Left lobe of liver (tissue), 2 donors: ENCODE measurements around the gene WNK4. TPM values are rescaled to one million over a fixed set of nuclear protein-coding genes. Genes with fewer than 3 reads are reported as not detected.
A peak's percentile ranks its signal among the peaks of the same experiment; 100 is the strongest.

Source experiments
- ATAC-seq: fragments of 200-7000 bp; cut with Tn5 transposase; one replicate; pipeline ENCODE4 v1.9.1; 2020; ENCODE audit warnings: mild to moderate bottlenecking, moderate library complexity
- DNase-seq: peaks from one replicate; pipeline ENCODE4 v3.0.0-alpha.2; 2020; ENCODE audit warnings: low spot score
- total RNA-seq: library from RNA; stranded (reverse); gene quantifications from one replicate; pipeline ENCODE4 v1.2.1, GENCODE V29; 2021
- donor health status: DM: no; HTN: no; CAD: no; lungs with moderate emphysema.
- donor health status: DM: no; HTN: yes; CAD: no.

WNK4 gene
- total RNA-seq, 1 donor from 2014 or later = 0.53 TPM

DNA sequence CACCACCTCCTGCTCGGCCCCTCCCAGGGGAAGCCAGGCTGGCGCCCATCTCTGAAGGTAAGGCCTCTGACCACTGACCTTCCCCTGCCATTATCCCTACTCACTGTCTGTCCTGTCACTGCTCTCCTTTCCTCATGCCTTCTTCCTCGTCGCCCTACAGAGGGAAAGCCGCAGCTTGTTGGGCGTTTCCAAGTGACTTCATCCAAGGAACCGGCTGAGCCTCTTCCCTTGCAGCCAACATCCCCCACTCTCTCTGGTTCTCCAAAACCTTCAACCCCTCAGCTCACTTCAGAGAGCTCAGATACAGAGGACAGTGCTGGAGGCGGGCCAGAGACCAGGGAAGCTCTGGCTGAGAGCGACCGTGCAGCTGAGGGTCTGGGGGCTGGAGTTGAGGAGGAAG is 15.1 kb downstream of the WNK4 start:
- DNase-seq (no peak), ATAC-seq (no peak)

DNA sequence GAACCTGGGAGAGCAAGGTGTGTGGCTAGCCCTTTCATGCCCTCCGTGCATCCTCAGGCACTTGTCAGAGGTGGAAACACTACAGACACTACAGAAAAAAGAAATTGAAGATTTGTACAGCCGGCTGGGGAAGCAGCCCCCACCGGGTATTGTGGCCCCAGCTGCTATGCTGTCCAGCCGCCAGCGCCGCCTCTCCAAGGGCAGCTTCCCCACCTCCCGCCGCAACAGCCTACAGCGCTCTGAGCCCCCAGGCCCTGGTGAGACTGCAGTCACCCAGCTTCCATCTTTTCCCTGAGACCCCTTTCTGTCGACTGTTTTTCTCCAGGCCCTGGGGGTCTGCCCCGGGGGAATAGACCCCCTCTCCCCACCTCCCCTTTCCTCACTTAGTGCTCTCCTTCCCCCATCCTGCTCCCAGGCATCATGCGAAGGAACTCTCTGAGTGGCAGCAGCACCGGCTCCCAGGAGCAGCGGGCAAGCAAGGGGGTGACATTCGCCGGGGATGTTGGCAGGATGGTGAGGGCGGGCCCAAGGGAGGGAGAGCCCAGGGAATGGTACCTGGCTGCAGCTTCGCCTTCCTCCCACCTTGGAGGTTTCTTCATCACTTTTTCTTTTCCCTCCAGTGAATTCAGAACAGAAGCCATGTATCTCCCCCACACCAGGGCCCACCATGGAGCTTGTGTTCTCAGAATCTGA is 15.8 kb downstream of the WNK4 start:
- DNase-seq = no peak
- ATAC-seq = no peak

DNA sequence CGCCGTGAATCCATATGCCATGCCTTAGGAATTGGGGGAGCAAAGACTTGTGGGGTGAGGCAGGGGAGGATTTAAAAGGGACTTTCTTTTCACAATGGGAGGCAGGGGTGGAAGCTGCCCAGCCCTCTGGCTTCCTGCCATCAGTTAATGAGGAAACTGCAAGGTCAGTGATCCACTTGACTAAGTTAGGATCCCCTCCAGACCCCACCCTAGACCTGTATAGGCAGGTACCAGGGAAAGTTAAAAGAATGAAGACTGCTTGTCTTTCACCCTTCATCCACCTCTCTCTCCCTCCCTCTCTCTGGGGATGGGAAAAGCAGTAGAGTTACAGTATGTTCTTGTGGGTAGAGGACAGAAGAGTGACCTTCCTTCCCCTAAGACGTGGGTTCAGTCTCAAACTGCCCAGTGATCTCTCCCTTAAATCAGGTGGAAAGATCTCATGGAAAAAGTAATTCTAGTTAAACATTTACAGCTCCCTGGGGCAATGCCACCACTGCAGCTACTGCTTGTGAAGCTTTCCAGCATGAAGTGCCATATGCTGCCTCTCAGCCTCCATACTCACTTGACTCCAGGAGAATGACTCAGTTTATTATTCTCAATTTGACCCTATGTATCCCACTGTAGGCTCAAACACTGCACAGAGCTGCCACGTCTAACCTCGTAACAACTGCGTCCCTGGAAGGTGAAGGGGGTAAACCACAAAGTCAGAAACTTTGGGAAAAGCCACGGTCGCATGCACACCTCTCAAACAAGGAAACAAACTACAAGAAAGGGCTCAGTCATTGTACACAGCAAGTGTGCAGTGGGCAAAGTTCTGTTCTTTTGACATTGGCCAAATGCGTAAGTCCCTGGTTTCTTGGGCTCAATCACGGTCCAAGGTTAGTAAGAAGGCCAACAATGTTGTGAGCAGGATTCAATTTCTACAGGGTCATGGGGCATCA is 16.9 kb downstream of the WNK4 start:
- ATAC-seq (peak; percentile 78), DNase-seq (peak; percentile 68)

DNA sequence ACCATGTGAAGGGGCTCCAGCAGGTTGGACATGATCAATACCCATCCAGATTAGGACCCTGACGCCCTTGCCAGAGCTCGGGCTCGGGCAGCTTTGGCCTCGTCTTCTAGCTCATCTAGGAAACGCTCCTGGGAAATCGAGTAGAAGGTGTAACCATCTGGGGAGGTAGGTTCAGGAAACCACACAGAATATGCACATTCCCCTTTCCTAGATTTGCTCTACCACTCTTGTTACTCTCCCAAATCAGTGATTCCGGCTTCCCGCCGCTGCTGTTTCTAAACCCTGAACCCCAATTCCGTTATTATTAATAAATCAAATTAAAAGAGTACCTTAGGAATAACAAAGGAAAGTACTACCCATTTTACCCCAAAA is 17.6 kb downstream of the WNK4 start:
- DNase-seq (no peak), ATAC-seq (peak; percentile 20)

DNA sequence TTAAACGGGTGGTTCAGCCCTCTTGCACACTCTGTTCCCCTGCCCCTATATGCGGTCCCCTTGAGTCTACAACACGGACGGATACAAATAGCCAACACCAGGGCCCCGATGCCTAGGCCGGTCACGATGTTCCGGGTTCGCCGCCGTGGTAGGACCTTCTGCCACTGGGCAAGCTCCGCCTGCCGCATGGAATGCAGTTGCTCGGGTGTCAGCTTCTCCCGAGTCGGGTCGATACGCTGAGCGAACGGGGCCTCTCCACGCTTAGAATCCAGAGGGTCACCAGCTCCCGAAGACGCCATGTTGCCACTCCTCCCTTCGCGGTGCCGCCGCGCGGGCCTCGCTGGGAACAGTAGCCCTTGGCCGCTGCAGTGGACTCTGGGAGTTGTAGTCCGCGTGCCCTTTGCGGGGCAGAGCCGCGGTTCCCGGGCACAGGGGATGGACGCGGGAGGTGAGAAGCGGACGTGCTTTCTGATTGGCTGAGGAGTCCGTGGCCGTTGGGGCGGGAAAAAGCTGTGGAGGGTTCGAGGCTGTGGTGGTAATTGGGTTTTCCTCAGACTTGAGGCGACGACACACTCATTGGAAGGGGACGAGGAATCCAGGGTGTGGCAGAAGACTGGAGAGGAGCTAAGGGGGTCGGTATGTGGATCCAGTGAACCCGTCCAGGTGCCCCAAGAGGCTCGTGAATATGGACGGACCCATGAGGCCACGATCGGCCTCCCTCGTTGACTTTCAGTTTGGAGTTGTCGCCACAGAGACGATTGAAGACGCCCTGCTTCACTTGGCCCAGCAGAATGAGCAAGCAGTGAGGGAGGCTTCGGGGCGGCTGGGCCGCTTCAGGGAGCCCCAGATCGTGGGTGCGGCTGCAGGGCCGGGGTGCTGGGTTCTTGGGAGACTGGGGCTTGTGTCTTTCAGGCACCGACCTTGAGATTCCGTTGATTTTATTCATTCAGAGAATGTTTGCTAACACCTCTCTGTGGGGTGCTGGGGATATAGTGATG is 18.3 kb downstream of the WNK4 start, which contains the start of the genes CNTD1 and COA3:
CNTD1 (plus strand) TSS at position 479 of the 998 bp plus-strand sequence; CDS start at position 686, 207 bp downstream.
COA3 (minus strand) TSS at position 322 of the 998 bp plus-strand sequence; CDS start at position 299, 23 bp downstream.
- DNase-seq = peak; percentile 89
- peak; percentile 92 for ATAC-seq

DNA sequence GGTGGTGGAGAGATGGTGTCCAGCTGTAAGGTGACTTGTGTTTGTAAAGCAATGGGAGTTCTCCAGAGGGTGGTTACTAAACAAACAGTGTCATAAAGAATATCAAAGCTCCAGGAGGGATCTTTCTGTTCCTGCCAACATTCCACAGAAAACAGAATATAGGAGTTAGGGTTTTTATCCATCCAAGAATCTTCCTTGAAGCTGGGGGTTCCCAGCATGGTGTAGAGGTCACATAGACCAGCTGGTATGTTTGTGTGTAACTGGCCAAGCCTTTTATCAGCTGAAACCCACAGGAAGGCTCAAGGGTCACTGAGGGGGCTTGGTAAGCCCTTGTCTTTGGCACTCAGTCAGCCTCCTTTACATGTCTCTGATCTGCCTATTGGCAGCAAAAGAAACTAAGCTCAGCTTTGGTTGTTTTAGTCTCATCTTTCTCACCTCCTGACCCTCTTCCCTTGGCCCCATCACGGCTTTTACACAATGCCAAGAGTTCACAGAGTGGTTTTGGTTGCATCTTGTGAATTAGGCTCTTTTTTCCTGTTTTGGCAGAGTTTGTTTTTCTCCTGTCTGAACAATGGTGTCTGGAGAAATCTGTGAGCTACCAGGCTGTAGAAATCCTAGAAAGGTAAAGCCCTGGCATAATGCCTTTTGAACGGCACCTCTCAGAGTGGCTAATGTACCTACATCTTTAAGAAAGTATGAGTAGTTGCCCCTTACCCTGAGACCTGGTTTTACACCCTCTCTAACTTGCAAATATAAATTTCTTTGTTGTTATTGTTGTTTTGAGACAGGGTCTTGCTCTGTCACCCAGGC is 22.9 kb downstream of the WNK4 start:
- no peak for ATAC-seq
- no peak for DNase-seq

DNA sequence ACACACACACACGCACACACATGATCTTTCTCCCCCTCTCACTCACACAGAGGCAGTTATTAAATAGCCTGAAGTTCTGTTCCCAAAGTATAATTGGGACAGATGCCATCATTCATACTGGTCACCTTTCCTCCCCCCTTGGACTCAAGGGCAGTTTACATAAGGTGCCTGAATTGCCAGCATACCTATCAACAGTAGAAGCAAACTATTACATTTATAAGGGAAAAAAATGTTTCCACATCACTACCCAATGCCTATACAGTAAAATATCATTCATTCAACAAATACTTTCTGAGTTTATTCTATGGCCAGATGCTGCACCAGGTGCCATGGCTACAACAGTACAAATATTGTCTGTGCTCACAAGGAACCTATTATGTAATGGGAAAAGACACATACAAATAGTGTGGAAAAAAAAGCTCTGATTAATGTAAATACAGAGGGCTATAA is 24.5 kb downstream of the WNK4 start:
- ATAC-seq = peak; percentile 75
- no peak for DNase-seq

DNA sequence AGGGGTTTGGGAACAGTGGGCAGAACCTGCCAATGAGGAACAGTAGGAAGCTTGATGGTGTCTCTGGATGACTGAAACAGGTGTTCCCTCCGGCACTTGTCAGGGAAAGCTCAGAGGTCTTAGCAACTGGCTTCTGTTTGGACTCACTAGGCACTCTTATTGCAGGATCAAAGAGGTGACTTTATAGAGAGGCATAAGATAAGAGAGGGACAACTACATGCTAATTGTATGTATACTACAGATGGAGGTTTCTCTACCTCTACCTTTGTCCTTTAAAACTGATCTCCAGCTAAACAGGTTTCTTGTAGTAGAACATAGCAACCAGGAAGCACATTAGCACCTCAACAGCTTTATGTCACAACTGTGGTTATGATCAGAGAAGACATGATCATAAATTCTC is 25.8 kb downstream of the WNK4 start:
- DNase-seq = no peak
- no peak for ATAC-seq

DNA sequence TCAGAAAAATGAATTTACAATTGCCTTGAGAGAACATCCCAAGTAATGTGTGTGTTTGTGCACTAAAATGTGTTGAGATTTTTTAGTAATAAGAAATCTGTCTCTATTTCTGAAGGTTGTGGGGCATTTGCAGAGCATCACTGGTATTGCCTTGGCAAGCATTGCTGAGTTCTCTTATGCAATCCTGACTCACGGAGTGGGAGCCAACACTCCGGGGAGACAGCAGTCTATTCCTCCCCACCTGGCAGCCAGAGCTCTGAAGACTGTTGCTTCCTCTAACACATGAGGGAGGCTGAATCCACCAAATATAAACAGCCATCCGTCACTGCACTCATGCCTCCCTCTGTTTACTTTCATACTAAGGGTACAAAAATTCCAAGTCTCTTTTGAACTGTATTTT is 28.8 kb downstream of the WNK4 start:
- peak; percentile 92 for ATAC-seq
- peak; percentile 63 for DNase-seq

DNA sequence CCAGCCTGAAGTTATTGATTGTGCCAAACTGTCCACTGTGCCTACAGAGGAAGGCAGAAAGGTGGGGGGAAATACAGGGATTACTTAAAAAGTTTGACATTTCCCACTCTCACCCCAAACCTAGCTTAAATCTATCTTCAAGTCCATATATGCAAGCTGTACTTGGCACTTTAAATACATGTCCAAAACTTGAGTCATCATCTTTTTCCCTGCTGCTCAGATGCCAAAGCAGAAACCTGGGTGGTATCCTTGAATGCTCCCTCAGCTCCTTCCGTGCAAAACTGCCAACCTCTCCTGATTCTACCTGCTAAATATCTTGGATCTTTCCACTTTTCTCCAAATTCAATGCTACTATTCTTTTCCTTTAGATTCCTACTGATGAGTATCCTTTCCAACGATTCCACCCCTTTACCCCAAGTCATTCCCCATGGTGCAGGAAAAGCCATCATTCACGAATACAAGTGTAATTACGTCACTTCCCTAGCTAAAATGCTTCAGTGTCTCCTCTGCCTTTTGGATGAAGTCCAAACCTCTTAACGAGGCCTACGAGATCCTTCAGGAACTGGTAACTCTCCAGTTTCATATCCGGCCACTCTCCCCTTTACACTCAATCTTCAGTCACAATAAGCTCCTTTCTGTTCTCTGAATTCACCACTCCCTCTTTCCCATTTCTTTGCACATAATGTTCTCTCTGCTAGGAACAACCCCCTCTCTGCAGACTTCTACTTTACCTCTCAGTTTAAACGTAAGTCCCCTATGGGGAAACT is 34.4 kb downstream of the WNK4 start:
- DNase-seq = no peak
- no peak for ATAC-seq

DNA sequence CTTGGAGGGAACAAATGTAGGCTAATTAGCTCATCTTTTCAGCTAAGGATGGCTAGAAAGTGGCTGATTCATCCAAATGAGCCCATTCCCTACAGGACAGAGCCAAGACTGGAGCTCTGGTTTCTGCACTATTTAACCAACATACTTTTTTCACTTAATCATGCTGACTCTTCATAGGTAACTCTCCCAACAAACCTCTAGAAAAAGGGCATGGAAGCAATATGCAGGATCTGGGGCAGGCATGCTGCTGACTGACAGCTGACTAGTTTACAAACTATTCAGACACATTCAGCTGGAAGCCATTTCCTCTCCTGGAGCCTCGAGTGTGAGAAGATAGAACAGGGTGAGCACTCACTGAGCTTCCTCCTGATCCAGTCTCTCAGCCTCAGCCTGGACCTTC is 37.5 kb downstream of the WNK4 start:
- DNase-seq (no peak), ATAC-seq (no peak)

DNA sequence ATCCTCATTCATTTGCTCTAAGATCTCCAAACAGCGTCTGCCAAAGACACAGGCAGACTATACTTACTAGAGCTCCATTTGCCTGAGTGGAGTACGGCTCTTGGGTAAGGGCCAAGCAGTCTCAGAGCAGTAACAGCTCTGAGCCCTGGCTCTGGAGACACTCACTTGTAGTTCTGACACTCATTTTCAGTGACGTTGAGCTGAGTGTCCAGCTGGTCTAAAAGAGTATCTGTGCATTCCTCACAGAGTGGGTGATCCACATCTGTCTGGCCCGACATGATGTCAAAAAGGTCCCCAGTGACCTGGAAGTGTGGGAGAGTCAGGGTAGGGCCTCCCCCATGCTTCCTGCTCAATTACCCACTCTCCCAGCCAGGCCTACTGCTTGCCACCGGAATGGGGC is 38.0 kb downstream of the WNK4 start:
- DNase-seq (no peak), ATAC-seq (no peak)

DNA sequence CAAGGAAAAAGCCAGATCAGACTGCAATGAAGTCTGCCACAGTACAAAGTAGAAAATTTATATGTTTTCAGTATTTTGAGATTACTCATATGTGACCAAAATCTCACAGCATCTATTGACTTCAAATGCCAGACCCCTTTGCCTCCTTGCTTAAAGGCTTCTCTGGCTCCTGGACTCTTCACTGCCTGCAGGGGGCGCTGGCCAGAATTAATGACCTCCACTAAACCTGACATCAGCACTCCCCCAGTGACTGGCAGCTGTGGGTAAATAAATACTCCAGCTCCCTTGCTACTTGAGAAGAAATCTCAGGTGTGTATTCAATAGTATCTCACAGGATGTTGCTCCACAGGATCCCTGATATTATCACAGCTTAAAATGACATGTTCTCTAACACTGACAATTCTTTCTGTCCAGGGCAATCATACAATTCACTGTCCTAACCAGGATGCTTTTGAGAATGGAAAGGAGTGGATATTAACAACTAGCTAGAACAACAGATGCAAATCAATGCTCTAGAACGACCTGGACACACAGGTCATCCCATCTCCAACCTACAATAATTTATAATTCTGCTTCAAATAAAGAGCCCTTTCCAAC is 39.6 kb downstream of the WNK4 start:
- no peak for DNase-seq
- ATAC-seq = no peak

DNA sequence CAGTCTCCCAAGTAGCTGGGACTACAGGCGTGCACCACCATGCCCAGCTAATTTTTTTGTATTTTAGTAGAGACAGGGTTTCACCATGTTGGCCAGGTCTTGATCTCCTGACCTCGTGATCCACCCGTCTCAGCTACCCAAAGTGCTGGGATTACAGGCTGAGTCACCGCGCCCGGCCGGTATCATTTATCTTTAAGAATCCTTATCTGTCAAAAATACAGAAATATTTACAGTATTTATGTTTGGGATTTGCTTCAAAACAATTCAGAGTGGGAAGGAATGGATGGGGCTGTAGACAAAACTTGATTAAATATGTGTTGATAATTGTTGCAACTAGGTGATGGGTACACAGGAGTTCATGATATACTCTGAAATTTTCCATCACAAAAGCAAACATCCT is 40.8 kb downstream of the WNK4 start:
- DNase-seq = no peak
- no peak for ATAC-seq

DNA sequence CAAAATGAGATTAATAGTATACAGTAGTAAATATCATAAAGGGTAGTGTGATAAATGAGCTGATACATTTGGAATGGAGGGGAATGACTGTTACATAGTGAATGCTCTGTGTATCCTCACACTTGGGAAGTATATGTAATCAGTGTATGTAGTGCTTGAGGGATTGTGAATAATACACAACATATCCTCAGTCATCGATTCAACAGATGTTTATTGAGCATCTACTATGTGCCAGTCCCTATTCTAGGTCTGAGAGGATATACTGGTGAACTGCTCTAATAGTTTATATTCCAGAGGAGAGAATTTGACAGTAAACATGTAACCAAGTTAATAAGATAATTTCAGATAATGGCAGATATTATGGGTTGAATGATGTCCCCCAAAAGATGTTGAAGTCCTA is 47.1 kb downstream of the WNK4 start:
- ATAC-seq = no peak
- DNase-seq = no peak

DNA sequence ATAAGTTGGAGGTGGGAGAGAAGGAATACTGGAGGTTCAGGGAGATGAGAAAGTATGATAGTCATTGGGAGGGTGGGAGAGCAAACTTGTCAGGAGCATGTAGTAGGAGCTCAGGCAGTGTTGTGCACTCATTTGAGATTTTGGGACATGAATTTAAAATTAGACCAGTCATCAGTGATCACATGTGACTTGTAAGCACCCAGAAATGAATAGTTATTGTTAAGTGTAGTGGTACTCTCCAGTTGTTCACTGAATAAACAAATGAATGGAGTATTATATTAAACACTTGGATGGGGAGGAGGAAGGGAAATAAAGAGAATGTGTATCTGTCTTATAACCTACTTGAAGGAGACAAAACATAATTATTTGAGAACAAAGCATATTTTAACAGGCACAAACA is 50.6 kb downstream of the WNK4 start:
- ATAC-seq = no peak
- DNase-seq = no peak

DNA sequence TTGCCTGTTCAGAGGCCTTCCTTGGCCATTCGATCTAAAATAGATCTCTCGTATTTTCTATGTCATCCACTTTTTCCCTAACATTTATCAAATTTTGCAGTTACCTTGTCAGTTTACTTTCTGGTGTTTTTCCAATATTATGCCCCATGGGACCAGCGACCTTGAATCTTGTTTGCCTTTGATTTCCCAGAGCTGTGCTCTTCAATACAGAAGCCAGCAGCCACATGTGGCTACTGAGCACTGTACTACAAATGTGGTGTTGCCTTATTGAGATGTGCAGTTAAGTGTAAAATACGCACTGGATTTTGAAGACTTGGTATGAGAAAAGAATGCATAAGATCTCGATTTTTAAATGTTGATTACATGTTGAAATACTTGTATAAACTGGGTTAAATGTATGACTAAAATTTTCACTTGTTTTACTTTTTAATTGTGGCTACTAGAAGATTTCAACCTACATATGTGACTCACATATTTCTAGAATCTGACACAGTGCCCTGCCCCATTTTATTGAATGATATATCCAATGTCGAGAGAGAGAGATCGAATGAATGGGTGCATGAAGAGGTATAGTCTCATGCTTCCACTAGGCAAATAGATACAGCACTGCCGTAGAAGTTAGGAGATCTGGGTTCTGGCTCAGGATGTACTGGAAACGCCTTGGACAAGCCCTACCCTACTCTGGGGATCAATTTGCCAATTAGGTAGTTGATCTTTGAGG is 52.0 kb downstream of the WNK4 start:
- DNase-seq (no peak), ATAC-seq (peak; percentile 25)
